ENCODE results near the gene ACTL9. TPM values are rescaled to one million over a fixed set of nuclear protein-coding genes. Genes with fewer than 3 reads are reported as not detected.

Gene ACTL9
- total and polyA plus RNA-seq, 10 of the 15 experiments (the other 5 are each of a cell fraction or from before 2014, with no cell fraction given), result not detected

GRCh38 chr19:8724276-8724675 is 25.7 kb upstream of the ACTL9 start:
- Histone ChIP-seq H4K20me1 (ENCODE audit: control insufficient read depth, insufficient read depth) (no peaks in the 10 kb centered on the region), H3K9me3 (replicated peaks; ENCODE audit: control insufficient read depth, insufficient read depth, low read length) (no peaks in the 10 kb centered on the region; the same call in 2 of the 3 replicates), H3K79me2 (ENCODE audit: control insufficient read depth, insufficient read depth, low read length) (no peaks in the 10 kb centered on the region), H3K9ac (ENCODE audit: control insufficient read depth, insufficient read depth, low read length) (no peak overlapping the region), H3K4me2 (ENCODE audit: control insufficient read depth, insufficient read depth) (no peak overlapping the region), H3K27ac (ENCODE audit: control insufficient read depth, insufficient read depth) (no peak overlapping the region), H3K36me3 (ENCODE audit: control insufficient read depth in 2 of 2, insufficient read depth in 2 of 2, low read length in 1 of 2) (no peaks in the 10 kb centered on the region), H3K4me3 (no peak overlapping the region), H3K27me3 (replicated peaks in 1 of 2; ENCODE audit: control insufficient read depth in 2 of 2, insufficient read depth in 2 of 2, low read length in 1 of 2) (no peaks in the 10 kb centered on the region), H3K4me1 (ENCODE audit: control insufficient read depth, insufficient read depth, low read length) (no peaks in the 10 kb centered on the region), H2AFZ (ENCODE audit: control insufficient read depth, low read depth, low read length) (no peak overlapping the region)
- in situ Hi-C loops (cut with MboI), result no loop called here
- CTCF ChIA-PET, result no interaction called here
- BruUV-seq (replicated peaks), result no TSS peak
- 17% methylated on average over 3 of the region's 3 CpGs for WGBS (ENCODE audit: insufficient coverage, insufficient replicate concordance, low lambda C conversion rate, missing lambda C conversion rate)
- FAIRE-seq, result no peak
- POLR2A ChIA-PET, result no interaction called here
- ATAC-seq, result no peak
- DNase-seq (ENCODE audit: low read depth, low spot score), result no peak
- TF ChIP-seq YBX1 (IDR thresholded peaks at IDR 0.05) (no peak), CEBPB (IDR thresholded peaks at IDR 0.05; ENCODE audit: borderline replicate concordance in 1 of 2, low read depth in 2 of 2, low read length in 2 of 2) (no peak), SMAD1 (IDR thresholded peaks at IDR 0.05; ENCODE audit: low read depth, partially characterized antibody) (no peak), TCF12 (IDR thresholded peaks at IDR 0.05; ENCODE audit: low read depth, low read length) (no peak), CHD4 (IDR thresholded peaks at IDR 0.05) (no peak)
- intact Hi-C loops (cut with micrococcal nuclease; ENCODE audit: unreplicated experiment), result no loop called here
- SMC1A ChIA-PET (ENCODE audit: uncharacterized antibody, unreplicated experiment), result no interaction called here
- RAD21 ChIA-PET (ENCODE audit: unreplicated experiment), result no interaction called here

GRCh38 chr19:8722032-8722431 is 23.4 kb upstream of the ACTL9 start:
- intact Hi-C loops (cut with micrococcal nuclease; ENCODE audit: unreplicated experiment), result no loop called here
- no peaks in the 10 kb centered on the region; the same call in 2 of the 3 replicates for H3K9me3 ChIP-seq (replicated peaks; ENCODE audit: control insufficient read depth, insufficient read depth, low read length)
- RAD21 ChIA-PET (ENCODE audit: unreplicated experiment), result no interaction called here
- in situ Hi-C loops (cut with MboI), result no loop called here
- POLR2A ChIA-PET, result no interaction called here
- H4K20me1 ChIP-seq (ENCODE audit: control insufficient read depth, insufficient read depth), result no peaks in the 10 kb centered on the region
- no peak overlapping the region for H3K4me3 ChIP-seq
- no peak for DNase-seq (ENCODE audit: low read depth, low spot score)
- no peaks in the 10 kb centered on the region for H3K27me3 ChIP-seq (replicated peaks in 1 of 2; ENCODE audit: control insufficient read depth in 2 of 2, insufficient read depth in 2 of 2, low read length in 1 of 2)
- 0% methylated on average over 2 of the region's 2 CpGs for WGBS (ENCODE audit: insufficient coverage, insufficient replicate concordance, low lambda C conversion rate, missing lambda C conversion rate)
- CTCF ChIA-PET, result no interaction called here
- SMC1A ChIA-PET (ENCODE audit: uncharacterized antibody, unreplicated experiment), result no interaction called here
- H3K4me1 ChIP-seq (ENCODE audit: control insufficient read depth, insufficient read depth, low read length), result no peaks in the 10 kb centered on the region
- BruUV-seq (replicated peaks), result no TSS peak
- no peaks in the 10 kb centered on the region for H3K36me3 ChIP-seq (ENCODE audit: control insufficient read depth in 2 of 2, insufficient read depth in 2 of 2, low read length in 1 of 2)
- ATAC-seq, result no peak
- no peak overlapping the region for H3K27ac ChIP-seq (ENCODE audit: control insufficient read depth, insufficient read depth)
- no peak overlapping the region for H3K4me2 ChIP-seq (ENCODE audit: control insufficient read depth, insufficient read depth)
- H3K79me2 ChIP-seq (ENCODE audit: control insufficient read depth, insufficient read depth, low read length), result no peaks in the 10 kb centered on the region
- H3K9ac ChIP-seq (ENCODE audit: control insufficient read depth, insufficient read depth, low read length), result no peak overlapping the region
- no peak for FAIRE-seq
- H2AFZ ChIP-seq (ENCODE audit: control insufficient read depth, low read depth, low read length), result no peak overlapping the region
- TF ChIP-seq PAX8 (IDR thresholded peaks at IDR 0.05), result no peak
- no peak for TF ChIP-seq MLLT1 (IDR thresholded peaks at IDR 0.05)
- no peak for TF ChIP-seq ZNF622 (IDR thresholded peaks at IDR 0.05)
- TF ChIP-seq MTA3 (IDR thresholded peaks at IDR 0.05; ENCODE audit: borderline replicate concordance, low read length), result no peak
- TF ChIP-seq CREM (IDR thresholded peaks at IDR 0.05; ENCODE audit: low read depth), result no peak
- TF ChIP-seq PKNOX1 (IDR thresholded peaks at IDR 0.05), result no peak
- no peak for TF ChIP-seq E4F1 (IDR thresholded peaks at IDR 0.05; ENCODE audit: borderline replicate concordance, partially characterized antibody)
- no peak for TF ChIP-seq BRCA1 (IDR thresholded peaks at IDR 0.05; ENCODE audit: low read depth, low read length)
- TF ChIP-seq JUNB (IDR thresholded peaks at IDR 0.05), result no peak
- TF ChIP-seq POLR2A (IDR thresholded peaks at IDR 0.05; ENCODE audit: low read depth, low read length), result no peak
- TF ChIP-seq IRF4 (IDR thresholded peaks at IDR 0.05; ENCODE audit: low read depth, low read length), result no peak
- no peak for TF ChIP-seq EED (IDR thresholded peaks at IDR 0.05; ENCODE audit: low read depth)

Measured in GM12878 (cell line).